Ovary (tissue), 3 donors: Measurements from ENCODE around the gene FRMD5.

Experiments
- CTCF ChIP-seq, 3 donors: fragments of 450-650 bp in 2 of 3; fragments of 200-600 bp in 1 of 3; IDR thresholded peaks; one replicate each; pipeline versions ENCODE4 v1.5.1 to v1.8.0; 2016 to 2022; ENCODE audit warnings: antibody characterized with exemption in 3 of 3, mild to moderate bottlenecking in 1 of 3
- POLR2A ChIP-seq: fragments of 450-650 bp; IDR thresholded peaks from one replicate; pipeline ENCODE4 v1.6.1; 2017; ENCODE audit warnings: antibody characterized with exemption, mild to moderate bottlenecking, moderate library complexity
- donor health status: DM: no; HTN: no; CAD: no.

GRCh38 chr15:44011238-44011854 lies 183.7 kb downstream of the FRMD5 start:
- TF ChIP-seq CTCF (IDR thresholded peaks at IDR 0.05) (no peak), POLR2A (no peak)
